ENCODE measurements around the gene ADCY5. TPM values are rescaled to one million over a fixed set of nuclear protein-coding genes. Genes with fewer than 3 reads are reported as not detected.
A peak's percentile ranks its signal among the peaks of the same experiment; 100 is the strongest.

ADCY5 gene
- total RNA-seq, 1 experiment from 2014 or later: not detected

DNA sequence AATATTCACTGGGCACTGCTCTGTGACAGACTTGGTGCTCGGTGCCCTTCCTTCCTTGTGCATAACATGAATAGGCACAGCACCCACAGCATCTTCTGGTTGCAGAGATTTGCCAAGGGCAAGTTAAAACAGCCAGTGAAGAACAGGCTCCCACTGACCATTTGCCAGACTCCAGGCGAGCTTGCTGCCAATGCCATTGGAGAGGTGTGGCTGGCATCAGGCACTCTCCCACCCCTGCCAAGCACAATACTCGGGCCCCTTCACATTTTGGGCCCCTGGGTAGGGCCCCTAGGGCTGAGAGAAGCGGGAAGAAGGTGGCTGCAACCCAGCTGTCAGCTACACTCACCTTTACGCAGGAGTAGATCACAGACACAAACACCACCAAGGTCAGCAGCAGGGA lies 135.0 kb downstream of the ADCY5 start:
- no peak for DNase-seq (ENCODE audit: extremely low read depth, low read depth)

DNA sequence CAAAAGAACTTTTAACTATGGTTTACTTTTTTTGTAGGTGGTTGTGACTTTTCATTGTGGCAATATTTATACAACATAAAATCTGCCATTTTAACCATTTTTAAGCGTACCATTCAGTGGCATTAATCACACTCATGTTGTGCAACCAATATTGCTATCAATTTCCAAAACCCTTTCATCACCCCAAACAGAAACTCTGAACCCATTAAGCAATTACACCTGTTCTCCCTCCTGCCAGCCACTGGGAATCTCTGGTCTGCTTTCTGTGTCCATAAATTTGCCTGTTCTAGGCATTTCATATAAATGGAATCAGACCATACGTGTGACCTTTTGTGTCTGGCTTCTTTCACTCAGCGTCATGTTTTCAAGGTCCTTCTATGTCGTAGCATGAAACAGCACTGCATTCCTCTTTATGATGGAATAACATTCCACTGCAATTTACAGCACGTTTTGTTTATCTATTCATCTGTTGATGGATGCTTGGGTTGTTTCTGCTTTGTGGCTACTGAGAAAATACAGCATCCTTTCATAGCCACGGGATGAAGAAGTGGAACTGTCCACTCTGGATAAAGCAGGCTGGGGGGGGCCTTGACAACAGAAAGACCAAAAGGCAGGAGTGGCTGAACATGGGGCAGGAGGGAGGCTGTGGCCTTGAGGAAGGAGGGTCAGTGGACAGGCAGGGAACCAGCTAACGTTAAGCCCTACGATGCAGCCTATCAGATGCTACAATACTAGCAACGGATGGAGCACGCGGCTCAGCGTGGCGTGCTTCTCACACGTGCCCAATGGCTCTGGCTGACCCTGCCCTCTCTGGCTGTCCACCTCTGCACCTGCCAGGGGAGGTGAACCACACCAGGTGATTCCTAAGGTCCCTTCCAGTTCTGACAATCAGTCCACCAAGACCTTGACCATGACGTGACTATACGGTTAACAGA lies 136.3 kb downstream of the ADCY5 start:
- no peak for DNase-seq (ENCODE audit: extremely low read depth, low read depth)

DNA sequence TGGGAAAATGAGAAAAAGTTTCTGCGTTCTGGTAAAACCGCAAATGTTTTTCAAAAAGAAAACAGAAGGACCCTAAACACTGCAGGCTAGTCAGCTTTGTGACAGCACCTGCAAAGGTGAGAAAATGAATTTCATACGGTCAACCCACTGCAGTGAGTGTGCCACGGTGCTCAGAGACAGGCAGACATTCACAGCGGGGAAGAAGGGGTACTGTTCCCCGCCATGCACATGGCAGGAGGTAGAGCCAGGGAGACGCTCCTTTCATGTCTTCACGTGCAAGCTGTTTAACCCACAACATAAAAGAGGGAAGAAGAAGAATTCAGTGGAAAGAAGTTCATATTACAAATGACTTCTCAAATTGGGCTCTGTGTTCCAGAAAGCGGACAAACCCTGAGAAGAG lies 137.7 kb downstream of the ADCY5 start:
- DNase-seq (ENCODE audit: extremely low read depth, low read depth): no peak

DNA sequence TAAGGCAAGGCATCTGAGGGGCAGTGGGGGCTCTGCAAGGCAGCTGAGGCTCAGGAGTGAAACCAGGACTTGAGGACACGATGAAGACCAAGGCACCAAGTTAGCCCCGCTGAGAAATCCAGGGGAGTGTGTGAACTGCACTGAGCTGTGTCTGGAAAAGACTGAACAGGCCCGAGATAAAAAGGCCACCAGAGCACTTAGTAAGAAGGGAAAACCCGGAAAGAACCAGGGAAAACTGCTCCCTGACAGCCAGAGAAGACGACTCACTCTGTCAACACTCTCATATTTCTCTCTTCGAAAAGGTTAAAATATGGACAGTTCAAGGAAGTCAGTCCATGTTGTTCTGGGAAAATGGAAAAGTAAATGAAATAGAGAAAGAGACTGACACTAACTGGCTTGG lies 138.1 kb downstream of the ADCY5 start:
- DNase-seq (ENCODE audit: extremely low read depth, low read depth): no peak

DNA sequence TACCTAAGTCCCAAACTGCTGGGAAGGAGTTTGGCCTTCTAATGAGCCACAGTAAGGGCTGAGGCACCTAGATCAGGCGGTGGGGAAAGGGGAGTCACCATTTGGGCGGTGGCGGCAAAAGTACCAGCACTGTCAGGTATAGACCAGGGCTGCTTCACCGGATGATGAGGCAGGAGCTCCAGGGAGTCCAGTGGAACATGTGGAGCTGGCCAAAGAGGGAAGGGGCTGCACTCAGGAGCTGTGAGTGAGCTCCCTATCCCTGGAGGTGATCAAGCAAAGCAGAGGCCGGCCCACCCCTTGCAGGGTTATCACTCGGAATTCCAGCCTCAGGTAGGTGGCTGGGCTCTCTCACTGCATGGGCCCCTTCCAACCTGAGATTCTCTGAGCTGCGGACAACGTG lies 138.7 kb downstream of the ADCY5 start:
- DNase-seq (ENCODE audit: extremely low read depth, low read depth): no peak

DNA sequence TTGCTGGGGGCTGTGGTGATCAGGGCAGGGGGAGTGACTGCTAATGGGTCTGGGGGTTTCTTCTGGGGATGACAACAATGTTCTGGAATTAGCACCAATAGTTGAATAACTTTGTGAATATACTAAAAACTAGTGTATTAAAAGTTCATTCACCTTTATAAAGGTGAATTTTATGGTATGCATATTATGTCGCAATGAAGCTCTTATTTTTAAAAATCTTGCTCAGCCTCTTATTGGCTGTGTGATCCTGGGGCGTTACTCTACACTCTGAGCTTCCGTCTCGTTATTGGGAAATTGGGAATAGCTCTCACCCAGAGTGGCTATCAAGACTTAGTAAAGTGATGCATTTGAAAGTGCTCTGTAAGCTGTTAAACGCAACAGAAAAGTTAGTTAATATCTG lies 141.8 kb downstream of the ADCY5 start:
- DNase-seq (ENCODE audit: extremely low read depth, low read depth): no peak

DNA sequence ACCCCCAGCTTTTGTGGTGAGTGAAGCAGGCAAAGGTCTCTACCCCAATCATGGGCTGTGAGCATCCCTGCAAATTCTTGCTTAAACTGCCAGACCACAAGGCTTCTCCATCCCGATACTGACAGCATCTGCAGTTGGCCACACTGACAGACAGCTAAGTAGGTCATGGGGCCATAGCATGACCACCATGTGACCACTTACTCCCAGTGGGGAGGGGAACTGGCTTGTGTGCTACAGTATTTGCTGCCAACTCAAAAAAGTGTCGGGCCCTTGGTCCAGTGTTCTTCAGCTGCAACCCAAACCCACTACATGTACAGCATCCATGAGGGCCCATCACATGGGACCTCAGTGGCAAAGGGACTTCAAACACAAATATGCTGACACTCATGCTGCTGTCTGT lies 143.7 kb downstream of the ADCY5 start:
- DNase-seq (ENCODE audit: extremely low read depth, low read depth): no peak

DNA sequence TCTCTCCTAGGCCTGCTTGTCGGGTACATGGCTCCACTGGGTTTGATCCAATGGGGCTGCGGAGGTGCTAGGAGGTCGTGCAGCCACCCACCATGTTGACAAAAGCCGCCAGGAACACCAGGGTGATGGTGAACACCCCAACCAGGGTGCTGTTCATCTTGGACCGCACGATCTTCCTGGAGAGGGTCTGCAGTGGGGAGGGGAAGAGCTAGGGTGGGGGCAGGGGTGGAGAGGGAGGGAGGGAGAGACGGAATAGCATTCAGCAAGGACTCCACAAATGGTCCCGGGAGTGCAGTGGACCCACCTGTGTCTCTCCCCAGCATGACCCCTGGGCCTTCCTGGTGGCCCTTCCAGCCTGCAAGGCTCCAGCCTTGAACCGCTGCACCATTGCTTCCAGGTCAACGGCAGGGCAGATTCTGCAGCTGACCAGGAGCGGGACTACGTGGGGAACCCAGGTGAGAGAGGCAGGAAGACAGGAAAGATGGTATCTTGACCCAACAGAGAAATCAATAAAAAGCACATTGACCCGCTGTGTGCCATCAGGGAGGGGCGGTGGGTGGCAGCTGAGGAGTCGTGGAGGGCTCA lies 144.8 kb downstream of the ADCY5 start:
- no peak for DNase-seq (ENCODE audit: extremely low read depth, low read depth)

DNA sequence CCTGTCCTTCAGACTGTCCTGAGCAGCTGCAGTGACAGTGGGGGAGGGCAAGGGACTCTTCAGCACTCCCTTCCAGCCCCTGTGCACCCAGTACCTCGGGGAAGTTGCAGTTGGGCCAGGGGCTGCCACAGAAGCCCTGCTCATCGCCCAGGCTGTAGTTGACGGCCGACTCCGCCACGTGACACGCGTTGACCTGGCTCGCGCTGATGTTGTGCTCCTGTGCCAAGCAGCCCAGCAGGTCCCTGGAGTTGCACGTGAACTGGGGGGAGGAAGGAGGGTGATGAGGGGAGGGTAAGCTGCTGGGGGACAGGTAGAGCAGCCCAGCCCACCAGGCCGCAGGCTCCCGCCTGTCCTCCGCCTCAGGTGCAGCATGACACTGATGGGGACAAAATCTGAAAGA lies 145.9 kb downstream of the ADCY5 start:
- DNase-seq (ENCODE audit: extremely low read depth, low read depth): no peak

DNA sequence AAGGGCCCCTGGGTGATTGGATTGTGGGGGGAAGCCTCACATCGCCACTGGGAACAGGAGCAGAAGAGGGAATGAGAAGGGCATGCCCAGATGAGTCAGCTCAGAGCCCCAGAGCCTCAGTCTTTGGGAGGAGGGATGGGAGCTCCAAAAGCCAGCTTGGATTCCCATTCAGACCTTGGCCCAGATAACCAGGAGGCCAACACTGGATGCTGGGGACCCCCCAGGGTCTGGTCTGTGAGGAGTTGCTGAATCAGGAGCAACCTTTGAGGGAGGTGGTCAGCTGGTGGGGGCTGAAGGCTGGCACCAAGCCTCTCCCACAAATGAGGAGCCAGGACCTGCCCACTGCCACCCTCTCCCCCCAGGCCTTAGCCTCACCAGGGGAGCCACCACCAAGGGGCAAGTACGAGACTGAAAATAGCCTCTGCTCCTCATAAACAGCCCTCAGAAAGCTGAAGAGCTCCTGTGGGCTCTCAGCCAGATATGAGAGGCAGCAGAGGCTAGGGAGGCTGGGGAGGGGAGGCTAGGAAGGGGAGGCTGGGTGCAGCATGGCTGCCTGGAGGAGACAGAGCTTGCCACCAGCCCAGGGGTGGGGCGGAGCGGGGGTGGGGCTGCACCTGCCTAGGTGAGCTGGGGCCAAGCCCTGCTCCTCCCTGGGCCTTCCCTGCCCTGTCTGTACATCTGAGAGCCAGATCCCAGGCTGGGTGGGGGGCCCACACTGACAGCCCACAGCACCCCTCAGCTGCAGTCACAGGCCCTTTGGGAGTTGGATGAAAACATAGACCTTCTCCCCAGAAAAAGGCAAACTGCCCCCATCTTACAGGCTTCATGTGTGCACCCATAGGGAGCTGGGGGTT lies 147.3 kb downstream of the ADCY5 start:
- no peak for DNase-seq (ENCODE audit: extremely low read depth, low read depth)

DNA sequence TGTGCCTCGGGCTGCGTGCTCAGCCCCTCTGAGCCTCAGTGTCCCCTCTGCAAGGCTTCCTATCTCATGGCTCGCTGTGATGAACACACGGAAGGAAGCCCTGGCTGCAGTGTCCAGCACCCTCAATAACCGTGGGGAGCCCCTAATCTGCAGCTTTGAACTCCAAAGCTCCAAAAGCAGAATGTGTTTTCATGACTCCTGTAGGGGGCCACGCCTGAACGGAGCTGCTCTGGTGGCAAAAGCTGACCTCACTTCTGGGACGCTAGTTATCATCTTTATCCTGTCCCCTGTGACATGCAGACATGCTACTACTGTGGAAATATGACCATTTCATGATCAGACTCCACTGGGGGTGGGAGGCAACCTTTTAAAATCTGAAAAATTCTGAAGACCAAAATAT lies 148.3 kb downstream of the ADCY5 start:
- DNase-seq (ENCODE audit: extremely low read depth, low read depth): no peak

DNA sequence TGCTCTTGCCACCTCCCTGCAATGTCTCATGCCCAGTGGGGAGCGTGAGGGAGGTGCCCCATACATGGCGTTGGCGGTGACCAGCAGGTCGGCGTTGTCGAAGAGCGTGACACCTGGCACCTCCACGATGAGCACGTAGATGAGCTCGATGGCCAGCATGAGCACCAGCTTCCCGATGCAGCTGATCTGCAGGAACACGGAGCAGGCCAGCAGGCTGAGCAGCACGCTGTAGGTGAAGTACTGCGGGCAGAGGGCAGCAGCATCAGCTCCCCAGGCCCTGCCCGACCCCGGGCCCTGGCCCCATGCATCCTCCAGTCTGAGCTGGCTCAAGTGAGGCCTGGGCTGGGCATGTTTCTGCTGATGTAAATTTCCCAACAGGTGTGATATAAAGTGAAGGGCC lies 148.8 kb downstream of the ADCY5 start:
- DNase-seq (ENCODE audit: extremely low read depth, low read depth): no peak

DNA sequence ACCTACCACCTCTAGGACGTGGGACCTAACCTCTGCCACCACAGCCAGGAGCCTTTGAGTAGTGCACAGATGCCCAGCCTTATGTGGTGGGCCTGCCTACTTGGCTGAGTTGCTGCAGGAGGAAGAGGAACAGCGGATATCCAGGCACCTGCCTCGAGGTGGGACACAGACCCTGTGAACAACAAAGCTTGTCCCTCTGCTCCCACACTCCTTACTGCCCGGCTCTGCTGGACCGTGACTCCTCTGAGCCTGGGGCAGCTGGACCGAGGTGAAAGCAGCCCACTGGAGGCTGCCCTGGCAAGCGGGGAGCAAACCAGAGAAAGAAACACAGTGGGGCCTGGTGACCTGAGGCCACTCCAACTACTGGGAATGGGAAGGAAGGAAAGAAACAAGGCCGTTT lies 149.3 kb downstream of the ADCY5 start:
- no peak for DNase-seq (ENCODE audit: extremely low read depth, low read depth)

DNA sequence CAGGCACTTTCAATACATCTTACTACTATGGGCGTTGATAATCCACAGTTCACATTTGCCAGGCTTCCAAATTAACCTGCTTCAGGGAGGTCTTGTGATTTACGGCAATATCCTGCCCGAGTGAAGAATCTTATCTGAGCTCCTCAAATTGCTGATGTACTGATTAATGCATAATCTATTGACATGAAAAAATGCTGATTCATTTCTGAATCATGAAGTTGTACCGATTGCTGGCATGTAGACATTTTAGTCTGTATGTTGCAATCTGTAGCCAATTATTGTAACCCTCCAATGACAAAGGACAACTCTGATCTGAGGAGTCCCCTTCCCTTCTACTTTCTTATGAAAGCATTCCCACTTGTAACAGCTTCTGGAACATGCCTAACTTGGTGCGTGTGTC lies 150.0 kb downstream of the ADCY5 start:
- peak; percentile 31 for DNase-seq (ENCODE audit: extremely low read depth, low read depth)

DNA sequence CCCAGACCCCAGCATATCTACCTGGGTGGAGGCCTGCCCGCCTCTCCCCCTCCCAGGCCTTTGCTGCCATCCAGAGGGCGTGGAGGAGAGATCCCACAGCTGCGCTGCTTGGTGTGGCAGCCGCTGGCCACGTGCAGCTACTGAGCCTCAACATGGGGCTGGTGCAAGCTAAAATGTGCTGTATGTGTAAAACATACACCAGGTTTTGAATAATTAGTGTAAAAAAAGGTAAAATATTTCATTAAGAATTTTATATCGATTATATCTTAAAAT lies 151.3 kb downstream of the ADCY5 start:
- no peak for DNase-seq (ENCODE audit: extremely low read depth, low read depth)

DNA sequence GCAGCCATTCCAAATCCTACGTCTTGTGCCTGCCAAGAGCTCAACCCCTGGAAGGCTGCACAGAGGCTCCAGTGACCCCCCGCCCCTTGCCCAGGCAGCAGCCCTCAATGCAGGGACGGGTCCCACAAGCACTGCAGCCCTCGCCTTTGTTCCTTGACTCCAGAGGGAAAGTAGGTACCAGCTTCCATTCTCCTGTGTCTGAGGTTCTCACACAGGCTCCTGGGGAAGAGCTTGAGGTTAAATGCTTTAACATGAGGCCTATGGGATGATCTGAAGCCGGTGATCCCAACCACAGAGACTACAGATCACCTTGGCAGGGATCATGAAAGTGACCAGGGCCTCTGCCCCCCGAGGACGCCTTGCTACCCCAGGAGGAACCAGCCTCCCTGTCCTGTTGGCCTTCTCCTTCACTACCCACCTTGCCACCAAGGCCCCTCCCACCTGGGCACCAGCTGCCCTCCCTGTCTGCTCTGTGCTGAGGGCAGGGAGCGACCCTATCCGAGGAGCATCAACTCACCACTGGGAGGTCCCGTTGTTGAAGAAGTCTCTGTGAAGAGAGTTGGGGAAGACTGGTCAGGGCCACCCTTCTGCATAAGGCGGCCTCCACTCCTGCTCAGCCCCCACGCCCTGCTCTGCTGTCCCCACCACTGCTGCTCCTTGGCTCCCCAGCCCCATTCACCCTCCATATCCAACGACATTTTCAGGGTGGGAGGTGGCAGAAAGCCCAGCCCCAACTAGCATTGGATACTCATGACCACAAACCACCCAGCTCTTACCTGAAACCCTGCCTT lies 151.9 kb downstream of the ADCY5 start:
- DNase-seq (ENCODE audit: extremely low read depth, low read depth): no peak

DNA sequence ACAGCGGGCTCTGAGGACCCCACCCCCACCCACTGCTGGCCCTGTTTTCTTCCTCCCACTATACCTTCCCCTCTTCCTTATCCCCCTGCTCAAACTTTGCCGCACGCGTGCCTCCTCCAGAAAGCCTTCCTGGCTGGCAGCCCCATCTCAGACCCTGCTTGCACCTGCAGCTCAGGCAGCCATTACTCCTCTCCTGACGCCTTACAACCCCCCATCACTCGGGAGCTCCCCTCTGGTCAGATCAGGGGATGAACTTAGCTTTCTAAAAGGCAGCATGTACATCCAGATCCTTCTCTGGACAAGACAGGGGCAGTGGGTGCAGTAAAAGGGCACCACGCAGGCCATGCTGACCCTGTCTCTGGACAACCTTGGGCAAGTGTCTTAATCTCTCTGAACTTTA lies 152.6 kb downstream of the ADCY5 start:
- no peak for DNase-seq (ENCODE audit: extremely low read depth, low read depth)

DNA sequence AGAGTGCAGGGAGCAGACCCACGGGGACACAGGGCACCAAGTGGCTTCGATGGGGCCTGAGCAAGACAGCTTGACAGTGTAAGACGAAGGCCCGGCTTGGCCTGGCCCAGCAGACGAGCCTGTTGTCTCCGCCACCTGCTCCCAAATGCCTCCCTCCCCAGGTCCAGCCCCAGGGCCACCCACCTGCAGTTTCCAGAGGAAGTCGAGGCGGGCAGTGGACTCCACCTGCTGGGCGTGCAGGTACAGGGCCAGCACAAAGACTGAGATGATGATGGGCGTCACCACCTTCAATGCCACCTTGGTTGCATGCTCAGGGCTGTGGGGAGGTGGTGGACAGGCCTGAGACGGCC lies 153.0 kb downstream of the ADCY5 start:
- no peak for DNase-seq (ENCODE audit: extremely low read depth, low read depth)

DNA sequence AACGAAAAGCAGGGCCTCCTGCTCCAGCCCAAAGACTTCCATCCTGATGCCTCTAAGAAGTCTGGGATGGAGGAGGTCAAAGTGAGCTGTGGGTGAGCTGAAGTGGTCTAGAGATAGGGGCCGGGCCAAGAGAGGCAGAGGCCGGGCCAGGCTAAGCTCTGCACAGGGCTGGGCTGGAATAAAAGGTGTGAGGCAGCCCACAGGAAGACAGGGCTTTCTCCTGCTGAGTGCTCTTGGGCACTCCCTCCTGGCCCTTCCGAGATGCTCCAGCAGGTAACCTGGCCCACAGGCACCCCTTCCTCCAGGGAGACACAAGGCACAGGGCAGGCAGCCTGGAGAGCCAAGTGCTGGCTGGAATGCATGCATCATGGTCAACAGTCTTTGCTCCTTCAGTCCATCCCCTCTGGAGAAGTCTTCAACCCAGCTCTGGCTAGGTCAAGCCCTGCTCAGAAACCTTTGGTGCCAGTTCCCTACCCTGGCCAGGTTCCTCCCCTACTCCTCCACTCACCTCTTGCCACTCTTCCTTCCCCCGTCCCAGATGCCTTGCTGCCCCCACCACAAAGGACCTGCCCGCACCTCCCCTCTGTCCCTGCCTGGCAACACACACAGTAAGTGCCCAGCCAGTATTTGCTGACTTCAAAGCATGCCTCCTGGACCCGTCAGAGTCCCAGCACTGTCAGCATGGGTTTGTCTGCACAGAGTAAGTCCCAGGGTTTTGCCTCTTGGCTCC lies 153.6 kb downstream of the ADCY5 start:
- no peak for DNase-seq (ENCODE audit: extremely low read depth, low read depth)

DNA sequence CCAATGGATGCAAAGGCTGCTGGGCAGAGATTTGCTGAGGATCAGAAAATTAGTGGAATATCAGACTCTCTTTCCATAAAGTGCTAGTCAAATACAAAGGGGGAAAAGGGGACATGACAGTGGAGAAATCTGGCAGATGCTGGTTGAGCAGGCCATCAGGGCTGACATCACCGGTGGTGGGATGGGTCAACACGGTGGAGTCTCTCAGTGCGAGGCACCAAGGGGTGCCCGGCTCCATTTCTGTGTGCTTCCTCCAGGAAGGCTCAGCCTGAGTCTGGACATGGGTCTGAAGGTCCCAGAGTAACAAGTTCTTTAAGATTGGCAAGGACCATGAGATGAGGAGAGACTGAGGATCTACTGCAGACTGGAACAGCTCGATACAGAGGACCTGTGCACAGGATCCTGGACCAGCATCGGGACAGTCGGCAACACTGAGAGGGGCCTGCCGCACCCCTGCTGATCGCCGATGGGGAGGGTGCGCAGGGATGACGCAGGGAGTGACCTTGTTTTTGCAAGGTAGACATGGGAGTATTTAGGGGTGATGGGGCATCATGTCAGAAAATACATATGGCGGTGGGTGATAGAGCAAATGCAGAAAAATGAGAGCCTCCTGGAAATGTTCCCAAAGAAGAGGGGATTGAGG lies 154.5 kb downstream of the ADCY5 start:
- DNase-seq (ENCODE audit: extremely low read depth, low read depth): no peak

Measured in NCI-H460 (cell line).